Measurements from ENCODE around the gene ANKFN1. TPM values are rescaled to one million over a fixed set of nuclear protein-coding genes. Genes with fewer than 3 reads are reported as not detected.
A peak's percentile ranks its signal among the peaks of the same experiment; 100 is the strongest.

Gene ANKFN1
- total RNA-seq, 1 experiment from 2014 or later: not detected

- POLR2A ChIA-PET: no interaction called here
These were observed 136.0 kb downstream of the ANKFN1 start for GRCh38 chr17:56289321-56289720.

GRCh38 chr17:56290101-56290801, 137.0 kb downstream of the ANKFN1 start:
- intact Hi-C loops (cut with micrococcal nuclease; ENCODE audit: unreplicated experiment): no loop called here
- Histone ChIP-seq H3K27me3 (ENCODE audit: control insufficient read depth, insufficient read depth, low read length) (no peaks in the 10 kb centered on the region), H3K4me3 (ENCODE audit: low read depth in 2 of 2, low read length in 2 of 2) (peak overlapping the region; percentile 19 to 49), H3K4me1 (ENCODE audit: control insufficient read depth, insufficient read depth, low read length) (no peaks in the 10 kb centered on the region), H3K9me3 (ENCODE audit: control insufficient read depth, insufficient read depth, low read depth, low read length) (no peaks in the 10 kb centered on the region), H3K36me3 (ENCODE audit: control insufficient read depth, insufficient read depth, low read length) (no peaks in the 10 kb centered on the region), H3K27ac (ENCODE audit: low read length) (no peak overlapping the region)
- TF ChIP-seq CTCF (IDR thresholded peaks at IDR 0.05): no peak
- no peak for TF ChIP-seq POLR2AphosphoS5 (IDR thresholded peaks at IDR 0.05; ENCODE audit: low read depth, low read length)
- TF ChIP-seq REST (IDR thresholded peaks at IDR 0.05; ENCODE audit: insufficient read depth in 1 of 2, low read depth in 2 of 2, low read length in 1 of 2): no peak
- no peak for TF ChIP-seq TCF7L2 (IDR thresholded peaks at IDR 0.05; ENCODE audit: low read depth, low read length)
- no peak for TF ChIP-seq SIN3A (IDR thresholded peaks at IDR 0.05; ENCODE audit: borderline replicate concordance, insufficient read depth, low read depth, low read length)
- DNase-seq (ENCODE audit: low read depth, low spot score) (no peak), ATAC-seq (no peak)
- ChIA-PET CTCF (no interaction called here), POLR2A (no interaction called here)
- no TSS peak for BruUV-seq (replicated peaks)
- in situ Hi-C loops (cut with HindIII; ENCODE audit: low pct_unique_long_range_greater_than_20kb, low sequenced_read_pairs): no loop called here

More at GRCh38 chr17:56289321-56289720, 136.0 kb downstream of the ANKFN1 start:
- no peak overlapping the region for H3K27ac ChIP-seq (ENCODE audit: low read length)
- H3K4me1 ChIP-seq (ENCODE audit: control insufficient read depth, insufficient read depth, low read length): no peaks in the 10 kb centered on the region
- no peaks in the 10 kb centered on the region for H3K9me3 ChIP-seq (ENCODE audit: control insufficient read depth, insufficient read depth, low read depth, low read length)
- H3K36me3 ChIP-seq (ENCODE audit: control insufficient read depth, insufficient read depth, low read length): no peaks in the 10 kb centered on the region
- in situ Hi-C loops (cut with HindIII; ENCODE audit: low pct_unique_long_range_greater_than_20kb, low sequenced_read_pairs): no loop called here
- no peak for TF ChIP-seq REST (IDR thresholded peaks at IDR 0.05; ENCODE audit: insufficient read depth in 1 of 2, low read depth in 2 of 2, low read length in 1 of 2)
- no peak for TF ChIP-seq CTCF (IDR thresholded peaks at IDR 0.05)
- no peak for TF ChIP-seq SIN3A (IDR thresholded peaks at IDR 0.05; ENCODE audit: borderline replicate concordance, insufficient read depth, low read depth, low read length)
- TF ChIP-seq POLR2AphosphoS5 (IDR thresholded peaks at IDR 0.05; ENCODE audit: low read depth, low read length): no peak
- TF ChIP-seq TCF7L2 (IDR thresholded peaks at IDR 0.05; ENCODE audit: low read depth, low read length): no peak
- no peak overlapping the region for H3K4me3 ChIP-seq (ENCODE audit: low read depth in 2 of 2, low read length in 2 of 2)
- no peaks in the 10 kb centered on the region for H3K27me3 ChIP-seq (ENCODE audit: control insufficient read depth, insufficient read depth, low read length)
- BruUV-seq (replicated peaks): no TSS peak
- ATAC-seq (0 out of 2 replicates have a peak, but pooled peaks have one; percentile 20), DNase-seq (ENCODE audit: low read depth, low spot score) (no peak)
- intact Hi-C loops (cut with micrococcal nuclease; ENCODE audit: unreplicated experiment): no loop called here
- CTCF ChIA-PET: no interaction called here
